Testis (tissue), 3 donors: ENCODE measurements around the gene SOCS7. TPM values are rescaled to one million over a fixed set of nuclear protein-coding genes. Genes with fewer than 3 reads are reported as not detected.

ENCODE experiments used
- DNase-seq: peaks from one replicate; pipeline ENCODE4 v3.0.0-alpha.2; 2019
- H3K27ac ChIP-seq, 2 donors: fragments of 200-600 bp; sonication (generic); one replicate each; pipeline ENCODE4 v1.5.1; 2019
- H3K27me3 ChIP-seq: fragments of 200-600 bp; sonication (generic); one replicate; pipeline ENCODE4 v1.5.1; 2019
- H3K36me3 ChIP-seq: fragments of 200-600 bp; sonication (generic); one replicate; pipeline ENCODE4 v1.5.1; 2017; ENCODE audit warnings: low read depth; ENCODE audit errors: missing control alignments
- H3K4me1 ChIP-seq: fragments of 200-600 bp; sonication (generic); one replicate; pipeline ENCODE4 v1.5.1; 2019
- H3K4me3 ChIP-seq, 2 donors: fragments of 200-600 bp; sonication (generic); one replicate each; pipeline ENCODE4 v1.5.1; 2017 to 2019
- H3K9me3 ChIP-seq: fragments of 200-600 bp; sonication (generic); one replicate; pipeline ENCODE4 v1.5.1; 2017
- POLR2A ChIP-seq: fragments of 450-650 bp; IDR thresholded peaks from one replicate; pipeline ENCODE4 v1.6.1; 2017; ENCODE audit warnings: antibody characterized with exemption, mild to moderate bottlenecking, moderate library complexity
- WGBS, 2 donors: methylation state at CpG; one replicate each; pipeline ENCODE4 v1.1.5; 2018; 5-methylcytosine and 5-hydroxymethylcytosine counted together
- intact Hi-C: fragments of 100-400 bp; cut with DNase I; formaldehyde crosslinking; loops from one replicate; pipeline ENCODE4 v1.15.1; 2023; ENCODE audit warnings: low total_unique reads
- polyA plus RNA-seq: library from polyadenylated mRNA; stranded (reverse); fragments of 350-450 nt; fragmentation: Illumina TruSeq; extraction: RNeasy Lipid Tissue Mini Kit (QIAGEN cat#74804); gene quantifications from one replicate; pipeline ENCODE4 v1.2.3, GENCODE V29; 2014; ENCODE audit warnings: low read depth, low replicate concordance; ENCODE audit not compliant: insufficient read depth
- total RNA-seq, 2 donors: library from RNA; depleted of rRNA; stranded (reverse); fragments of >200 nt; gene quantifications; one replicate each; pipeline ENCODE4 v1.2.3, GENCODE V29; 2016
- TF ChIP-seq, protein P1 (sequence below), 3 experiments: fragments of 450-650 bp in 2 of 3; fragments of 200-600 bp in 1 of 3; sonication (generic) in 1 of 3; IDR thresholded peaks; one replicate each; pipeline ENCODE4 v1.5.1; 2016 to 2019; ENCODE audit warnings: antibody characterized with exemption in 3 of 3, mild to moderate bottlenecking in 2 of 3, moderate library complexity in 1 of 3

The SOCS7 gene
- total and polyA plus RNA-seq, 3 donors from 2014 or later = 74.9 to 132 (median 132) TPM

DNA sequence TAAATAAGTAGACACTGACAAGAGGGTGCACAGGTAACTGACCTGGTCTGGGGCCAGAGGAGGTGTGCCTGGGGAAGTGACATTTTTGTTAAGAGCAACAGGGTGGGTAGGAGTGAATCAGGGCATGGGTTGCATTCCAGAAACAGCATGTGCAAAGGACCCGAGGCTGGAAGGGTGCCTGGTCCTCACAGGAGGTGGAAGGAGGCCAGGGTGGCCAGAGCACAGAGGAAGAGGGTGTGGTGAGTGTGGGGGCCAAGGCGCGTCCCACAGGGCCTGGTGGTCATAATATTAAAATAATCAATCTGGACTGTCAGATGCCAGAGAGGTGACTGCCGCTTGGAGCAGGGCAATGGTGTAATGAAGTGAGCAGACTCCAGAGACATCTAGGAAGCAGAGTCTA is 90.9 kb downstream of the SOCS7 start:
- no peak for DNase-seq
- H3K9me3 ChIP-seq = no peaks in the 10 kb centered on the region
- peaks cover 25% of the 10 kb centered on the region for H3K4me1 ChIP-seq
- intact Hi-C loops = no loop called here
- H3K27ac ChIP-seq = no peak overlapping the region
- H3K4me3 ChIP-seq = no peak overlapping the region
- WGBS, 2 donors = 51 to 72% methylated on average over 4 of the region's 4 CpGs
- H3K27me3 ChIP-seq = no peaks in the 10 kb centered on the region
- H3K36me3 ChIP-seq = no peaks in the 10 kb centered on the region
- no peak for TF ChIP-seq POLR2A
- TF ChIP-seq, protein P1, sequence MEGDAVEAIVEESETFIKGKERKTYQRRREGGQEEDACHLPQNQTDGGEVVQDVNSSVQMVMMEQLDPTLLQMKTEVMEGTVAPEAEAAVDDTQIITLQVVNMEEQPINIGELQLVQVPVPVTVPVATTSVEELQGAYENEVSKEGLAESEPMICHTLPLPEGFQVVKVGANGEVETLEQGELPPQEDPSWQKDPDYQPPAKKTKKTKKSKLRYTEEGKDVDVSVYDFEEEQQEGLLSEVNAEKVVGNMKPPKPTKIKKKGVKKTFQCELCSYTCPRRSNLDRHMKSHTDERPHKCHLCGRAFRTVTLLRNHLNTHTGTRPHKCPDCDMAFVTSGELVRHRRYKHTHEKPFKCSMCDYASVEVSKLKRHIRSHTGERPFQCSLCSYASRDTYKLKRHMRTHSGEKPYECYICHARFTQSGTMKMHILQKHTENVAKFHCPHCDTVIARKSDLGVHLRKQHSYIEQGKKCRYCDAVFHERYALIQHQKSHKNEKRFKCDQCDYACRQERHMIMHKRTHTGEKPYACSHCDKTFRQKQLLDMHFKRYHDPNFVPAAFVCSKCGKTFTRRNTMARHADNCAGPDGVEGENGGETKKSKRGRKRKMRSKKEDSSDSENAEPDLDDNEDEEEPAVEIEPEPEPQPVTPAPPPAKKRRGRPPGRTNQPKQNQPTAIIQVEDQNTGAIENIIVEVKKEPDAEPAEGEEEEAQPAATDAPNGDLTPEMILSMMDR (IDR thresholded peaks at IDR 0.05) = no peak

DNA sequence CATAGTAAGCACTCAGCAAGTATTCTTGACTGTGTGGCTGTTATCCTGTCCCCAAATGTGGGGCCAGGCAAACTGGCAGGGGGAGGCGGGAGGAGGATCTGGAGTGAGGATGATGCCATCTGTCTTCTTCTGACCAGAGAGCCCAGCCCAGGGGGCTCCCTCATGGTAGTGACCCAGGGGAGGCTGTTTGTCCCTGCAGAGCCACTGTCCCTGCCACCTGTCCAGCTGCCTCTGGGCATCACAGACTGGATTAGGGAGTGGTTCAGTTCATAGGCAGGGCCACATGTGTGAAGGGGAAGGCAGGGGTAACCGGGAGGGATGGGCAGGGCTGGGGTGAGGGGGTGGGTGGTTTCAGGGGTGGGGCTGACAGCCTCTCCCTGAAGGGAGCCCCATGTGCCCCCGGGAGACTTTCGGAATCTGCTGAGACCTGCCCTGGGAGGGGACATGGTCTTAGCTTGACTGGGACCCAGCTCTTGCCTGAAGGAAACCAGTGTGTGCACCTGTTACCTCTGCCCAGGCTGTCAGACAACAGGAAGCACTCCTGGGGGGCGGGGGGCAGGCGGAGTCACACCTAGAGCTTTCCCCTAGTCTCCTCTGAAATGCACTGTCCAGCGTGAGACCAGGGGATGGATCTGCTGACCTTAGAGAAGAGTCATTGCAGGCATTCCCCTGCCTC is 91.8 kb downstream of the SOCS7 start:
- intact Hi-C loops = no loop called here
- WGBS, 2 donors = 67% methylated on average over 7 of the region's 7 CpGs; no CpG with 5 or more reads in 1 of the 2 donors
- H3K9me3 ChIP-seq = no peaks in the 10 kb centered on the region
- H3K36me3 ChIP-seq = no peaks in the 10 kb centered on the region
- peaks cover 25% of the 10 kb centered on the region for H3K4me1 ChIP-seq
- TF ChIP-seq, protein P1 (IDR thresholded peaks at IDR 0.05) = no peak
- no peak for TF ChIP-seq POLR2A
- no peaks in the 10 kb centered on the region for H3K27me3 ChIP-seq
- H3K4me3 ChIP-seq = no peak overlapping the region
- DNase-seq = no peak
- no peak overlapping the region for H3K27ac ChIP-seq

DNA sequence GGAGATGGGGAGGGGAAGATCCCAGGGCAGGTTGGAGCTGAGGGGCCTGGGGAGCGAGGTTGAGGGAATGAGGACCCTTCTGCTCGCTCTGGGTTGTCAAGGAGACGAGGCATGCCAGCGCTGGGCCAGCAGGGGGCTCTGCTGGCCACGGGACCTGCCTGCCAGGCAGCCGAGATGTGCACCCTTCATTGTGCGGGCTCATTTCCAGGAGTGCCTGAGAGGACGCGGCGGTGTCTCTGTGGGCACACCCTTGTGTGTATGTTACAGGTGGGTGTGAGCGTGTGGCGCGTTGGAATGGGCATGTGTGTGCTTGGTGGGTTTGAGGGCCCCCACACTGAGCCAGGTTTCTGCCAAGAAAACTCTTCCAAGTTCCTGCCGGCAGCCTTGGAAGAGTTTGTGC is 92.5 kb downstream of the SOCS7 start:
- Histone ChIP-seq H3K4me3 (no peak overlapping the region), H3K27me3 (no peaks in the 10 kb centered on the region), H3K4me1 (peaks cover 25% of the 10 kb centered on the region), H3K36me3 (no peaks in the 10 kb centered on the region), H3K9me3 (no peaks in the 10 kb centered on the region), H3K27ac (no peak overlapping the region)
- peak; percentile 80 for DNase-seq
- intact Hi-C loops = no loop called here
- 22 to 39% methylated on average over 11 to 14 of the region's 14 CpGs for WGBS, 2 donors
- TF ChIP-seq, protein P1 (IDR thresholded peaks at IDR 0.05) = peak; percentile 66 to 77 (median 69)
- no peak for TF ChIP-seq POLR2A

DNA sequence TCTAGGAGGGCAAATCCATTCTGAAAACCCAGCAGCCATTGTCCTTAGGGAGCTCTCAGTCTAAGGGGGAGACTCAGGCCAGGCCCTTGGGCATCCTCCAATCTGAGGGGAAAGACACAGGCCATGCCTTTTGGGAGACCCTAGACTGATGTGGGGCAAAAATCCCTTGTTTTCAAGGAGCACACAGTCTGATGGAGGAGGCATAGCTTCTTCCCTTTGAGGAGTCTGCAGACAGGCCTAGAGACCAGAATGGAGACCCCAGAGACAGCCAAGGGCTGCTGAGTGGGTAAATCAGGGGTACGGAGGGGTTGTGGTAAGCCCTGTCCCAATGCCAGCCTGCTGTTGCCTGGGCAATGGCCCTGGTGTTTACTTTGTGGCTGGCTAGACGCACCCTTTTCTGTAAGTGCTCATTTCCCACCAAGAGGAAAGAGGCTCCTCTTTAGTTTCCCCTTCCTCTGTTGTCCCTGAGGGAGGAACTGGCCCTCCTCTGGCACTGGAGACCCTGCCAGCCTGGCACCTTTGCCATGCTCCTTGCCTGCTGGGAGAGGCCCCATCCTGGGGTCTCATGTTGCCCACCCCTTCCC is 96.0 kb downstream of the SOCS7 start:
- Histone ChIP-seq H3K4me3 (no peak overlapping the region), H3K36me3 (no peaks in the 10 kb centered on the region), H3K4me1 (peaks cover 33% of the 10 kb centered on the region), H3K27me3 (no peaks in the 10 kb centered on the region), H3K9me3 (no peaks in the 10 kb centered on the region), H3K27ac (no peak overlapping the region)
- intact Hi-C loops = no loop called here
- no peak for DNase-seq
- TF ChIP-seq POLR2A = no peak
- TF ChIP-seq, protein P1 (IDR thresholded peaks at IDR 0.05) = no peak
- 70 to 73% methylated on average over 2 of the region's 2 CpGs for WGBS, 2 donors
